NCI-H526 (cell line): ENCODE measurements around the gene CMTM3.
"Not testable (repeated sequence)": the region's sequence is repeated elsewhere in the genome, so short reads cannot be mapped to it uniquely, and the experiment has no call there.

Experiments
- DNase-seq, 2 experiments: peaks; one replicate each; lab custom pipeline; 2025; lab: John Stamatoyannopoulos, UW

CMTM3 gene

GRCh38 chr16:66609139-66609510 lies 4.6 kb downstream of the CMTM3 start:
- DNase-seq = no peak

- no peak for DNase-seq
Observed at GRCh38 chr16:66610111-66610820, 5.8 kb downstream of the CMTM3 start.

GRCh38 chr16:66611911-66612310 lies 7.4 kb downstream of the CMTM3 start:
- DNase-seq = not testable (repeated sequence)

- no peak for DNase-seq
Observed at GRCh38 chr16:66612422-66612821, 7.9 kb downstream of the CMTM3 start.

GRCh38 chr16:66614161-66614802 lies 9.8 kb downstream of the CMTM3 start:
- no peak for DNase-seq

GRCh38 chr16:66616169-66616568 lies 11.7 kb downstream of the CMTM3 start:
- no peak for DNase-seq

GRCh38 chr16:66616592-66616991 lies 12.1 kb downstream of the CMTM3 start:
- no peak for DNase-seq

- no peak for DNase-seq
Observed at GRCh38 chr16:66617010-66617434, 12.5 kb downstream of the CMTM3 start.

GRCh38 chr16:66617728-66618127 lies 13.2 kb downstream of the CMTM3 start:
- DNase-seq = no peak

GRCh38 chr16:66618588-66619375 lies 14.3 kb downstream of the CMTM3 start:
- no peak for DNase-seq

- DNase-seq = no peak
Observed at GRCh38 chr16:66619534-66620428, 15.3 kb downstream of the CMTM3 start.

- no peak for DNase-seq
Observed at GRCh38 chr16:66620429-66620795, 15.9 kb downstream of the CMTM3 start.

GRCh38 chr16:66621973-66622372 lies 17.5 kb downstream of the CMTM3 start:
- DNase-seq = no peak

- DNase-seq = no peak
Observed at GRCh38 chr16:66622863-66623262, 18.4 kb downstream of the CMTM3 start.

GRCh38 chr16:66623755-66624154 lies 19.3 kb downstream of the CMTM3 start:
- no peak for DNase-seq

- not testable (repeated sequence) for DNase-seq
Observed at GRCh38 chr16:66627611-66628378, 23.3 kb downstream of the CMTM3 start.

GRCh38 chr16:66629856-66630255 lies 25.4 kb downstream of the CMTM3 start:
- DNase-seq = no peak

- DNase-seq = not testable (repeated sequence)
Observed at GRCh38 chr16:66630561-66631260, 26.2 kb downstream of the CMTM3 start.

- not testable (repeated sequence) for DNase-seq
Observed at GRCh38 chr16:66631558-66631957, 27.1 kb downstream of the CMTM3 start.

GRCh38 chr16:66634527-66635196 lies 30.2 kb downstream of the CMTM3 start:
- no peak for DNase-seq
